HepG2 (cell line): ENCODE data around the gene GDA. TPM values are rescaled to one million over a fixed set of nuclear protein-coding genes. Genes with fewer than 3 reads are reported as not detected.

Experiments used
- ATAC-seq: fragments of 200-7000 bp; cut with Tn5 transposase; 3 replicates; pipeline ENCODE4 v1.9.1; 2020; ENCODE audit warnings: mild to moderate bottlenecking, moderate library complexity
- BruUV-seq: library from RNA; stranded (reverse); fragments of 400-500 nt; replicated peaks from 2 replicates; lab custom pipeline; 2021; lab: Mats Ljungman, UMichigan
- CTCF ChIA-PET: fragments of 300-600 bp; formaldehyde crosslinking; extraction: SDS; loops from one replicate; lab custom pipeline; 2021; ENCODE audit warnings: low total read pairs, inconsistent platforms, low intra/inter-chr PET ratio; lab: Yijun Ruan, JAX
- POLR2A ChIA-PET: fragments of 350-600 bp; sonication (Branson Sonifier 250); formaldehyde crosslinking; loops from one replicate; lab custom pipeline; 2020; ENCODE audit warnings: antibody characterized with exemption, inconsistent platforms; lab: Yijun Ruan, JAX
- DNase-seq: peaks from one replicate; pipeline ENCODE4 v3.0.0-alpha.2; 2015; ENCODE audit warnings: low spot score
- FAIRE-seq: peaks from 3 replicates; lab custom pipeline; 2011; peaks lifted over from hg19 to GRCh38; lab: Jason Lieb, UNC
- H2AFZ ChIP-seq: one replicate; pipeline ENCODE4 v1.6.1; 2011; ENCODE audit warnings: low read length, inconsistent platforms
- H3K27ac ChIP-seq: fragments of 300-600 bp; 3 replicates; pipeline ENCODE4 v1.8.0; 2011; ENCODE audit warnings: mixed run types, mild to moderate bottlenecking, mixed read lengths, low read length, inconsistent platforms; ENCODE audit not compliant: insufficient read depth; ENCODE audit errors: extremely low read length
- H3K27me3 ChIP-seq, 2 experiments: fragments of 200-600 bp in 1 of 2; 2 replicates in 1 of 2; 3 replicates in 1 of 2; pipeline versions ENCODE4 v1.6.0 to v1.8.0; 2011; ENCODE audit warnings: low read length in 2 of 2, mild to moderate bottlenecking in 2 of 2, moderate library complexity in 2 of 2, inconsistent platforms in 1 of 2; ENCODE audit not compliant: insufficient read depth in 2 of 2, control insufficient read depth in 1 of 2
- H3K36me3 ChIP-seq, 2 experiments: fragments of 200-600 bp in 1 of 2; replicated peaks in 1 of 2; 2 replicates in 1 of 2; 3 replicates in 1 of 2; pipeline versions ENCODE4 v1.5.1 to v1.8.0; 2011; ENCODE audit warnings: low read length in 2 of 2, inconsistent platforms in 1 of 2; ENCODE audit not compliant: insufficient read depth in 2 of 2, control insufficient read depth in 1 of 2
- H3K4me1 ChIP-seq: 2 replicates; pipeline ENCODE4 v1.5.1; 2012; ENCODE audit warnings: low read length, inconsistent platforms; ENCODE audit not compliant: insufficient read depth
- H3K4me2 ChIP-seq: 2 replicates; pipeline ENCODE4 v1.6.0; 2011; ENCODE audit warnings: low read depth, low read length, inconsistent platforms
- H3K4me3 ChIP-seq, 3 experiments: fragments of 200-600 bp in 1 of 3; sonication (generic), shearing (Covaris generic) in 1 of 3; replicated peaks in 1 of 3; 2 replicates each; pipeline ENCODE4 v1.5.1; 2011 to 2016; ENCODE audit warnings: low read length in 3 of 3, inconsistent platforms in 2 of 3, low read depth in 2 of 3, mild to moderate bottlenecking in 2 of 3, control low read depth in 1 of 3, mixed read lengths in 1 of 3; ENCODE audit not compliant: insufficient read depth in 1 of 3
- H3K79me2 ChIP-seq: one replicate; pipeline ENCODE4 v1.6.1; 2011; ENCODE audit warnings: low read length, inconsistent platforms; ENCODE audit not compliant: insufficient read depth
- H3K9ac ChIP-seq: 2 replicates; pipeline ENCODE4 v1.6.0; 2011; ENCODE audit warnings: mild to moderate bottlenecking, low read depth, low read length, inconsistent platforms; ENCODE audit not compliant: insufficient read depth
- H3K9me3 ChIP-seq: 2 replicates; pipeline ENCODE4 v1.5.1; 2012; ENCODE audit warnings: mild to moderate bottlenecking, low read length
- H4K20me1 ChIP-seq: 2 replicates; pipeline ENCODE4 v1.6.0; 2011; ENCODE audit warnings: inconsistent platforms, mild to moderate bottlenecking, low read length, moderate library complexity; ENCODE audit not compliant: insufficient read depth
- DNMT1 ChIP-seq: sonication (generic); formaldehyde crosslinking; IDR thresholded peaks from 2 replicates; pipeline ENCODE4 v1.5.1; 2020; ENCODE audit warnings: mild to moderate bottlenecking, missing genetic modification reagents
- DNMT3B ChIP-seq: conservative IDR thresholded peaks from 2 replicates; pipeline ENCODE4 v1.6.1; 2016; ENCODE audit warnings: missing biosample characterization, control low read depth
- FOXK1 ChIP-seq: sonication (generic); formaldehyde crosslinking; IDR thresholded peaks from 2 replicates; pipeline ENCODE4 v1.4.0; 2020; ENCODE audit warnings: low read depth, missing genetic modification reagents, borderline replicate concordance
- GABPA ChIP-seq, 2 experiments: IDR thresholded peaks; 2 replicates each; pipeline ENCODE4 v1.6.1; 2011 to 2016; ENCODE audit warnings: low read depth in 2 of 2, low read length in 1 of 2, missing biosample characterization in 1 of 2, missing genetic modification characterization in 1 of 2
- NFKBIZ ChIP-seq: IDR thresholded peaks from 2 replicates; pipeline ENCODE4 v1.6.1; 2018; ENCODE audit warnings: missing genetic modification reagents, missing compliant biosample characterization
- RNF219 ChIP-seq: sonication (generic); formaldehyde crosslinking; IDR thresholded peaks from 2 replicates; pipeline ENCODE4 v1.5.0; 2020; ENCODE audit warnings: mild to moderate bottlenecking, missing genetic modification reagents
- SP5 ChIP-seq: IDR thresholded peaks from 2 replicates; pipeline ENCODE4 v1.6.1; 2016; ENCODE audit warnings: low read depth, borderline replicate concordance
- ZBTB1 ChIP-seq: sonication (generic); formaldehyde crosslinking; IDR thresholded peaks from 2 replicates; pipeline ENCODE4 v1.4.0; 2020; ENCODE audit warnings: missing genetic modification reagents, borderline replicate concordance
- ZBTB10 ChIP-seq: sonication (generic); formaldehyde crosslinking; IDR thresholded peaks from 2 replicates; pipeline ENCODE4 v1.4.0; 2020; ENCODE audit warnings: missing genetic modification reagents, borderline replicate concordance
- ZFY ChIP-seq: sonication (generic); formaldehyde crosslinking; IDR thresholded peaks from 2 replicates; pipeline ENCODE4 v1.4.0; 2020; ENCODE audit warnings: missing genetic modification reagents
- WGBS: methylation state at CpG from one replicate; pipeline ENCODE4 v1.1.6; 2017; ENCODE audit warnings: low lambda C conversion rate; 5-methylcytosine and 5-hydroxymethylcytosine counted together
- in situ Hi-C: cut with HindIII; loops from 2 replicates; pipeline ENCODE4 v1.10.0; 2017; ENCODE audit warnings: low pct_unique_long_range_greater_than_20kb; ENCODE audit not compliant: extremely low pct_ligation_motif_present
- intact Hi-C: fragments of 100-400 bp; cut with micrococcal nuclease; formaldehyde crosslinking; loops from one replicate; pipeline ENCODE4 v1.10.0; 2022; ENCODE audit not compliant: unreplicated experiment
- polyA plus RNA-seq, 8 experiments: library from polyadenylated mRNA; depleted of rRNA in 3 of 8; stranded (reverse) in 7 of 8; unstranded in 1 of 8; fragments of >200 nt; fragmentation: Illumina TruSeq in 4 of 8; extraction: Trizol in 4 of 8; gene quantifications; 2 replicates each; pipeline versions ENCODE4 v1.2.1 to v1.2.3, GENCODE V29; 2011 to 2016; ENCODE audit warnings: low read depth in 4 of 8, missing spikeins in 1 of 8, mixed read lengths in 1 of 8; ENCODE audit not compliant: insufficient read depth in 1 of 8
- total RNA-seq, 5 experiments: library from RNA; depleted of rRNA; stranded (reverse); fragments of >200 nt; fragmentation: Illumina TruSeq; extraction: Trizol; gene quantifications; 2 replicates each; pipeline ENCODE4 v1.2.3, GENCODE V29; 2016; ENCODE audit warnings: low read depth in 1 of 5
- TF ChIP-seq, protein P1 (sequence below): IDR thresholded peaks from 2 replicates; pipeline ENCODE4 v1.6.1; 2016; ENCODE audit warnings: missing biosample characterization, missing genetic modification reagents, low read depth
- TF ChIP-seq, protein P2 (sequence below): IDR thresholded peaks from 2 replicates; pipeline ENCODE4 v1.6.1; 2018; ENCODE audit warnings: missing genetic modification reagents, mild to moderate bottlenecking, missing compliant biosample characterization

The GDA gene
- total and polyA plus RNA-seq, 2 of the 13 experiments (the other 11 are each of a cell fraction or from before 2014, with no cell fraction given): 0.15 to 0.99 TPM

DNA sequence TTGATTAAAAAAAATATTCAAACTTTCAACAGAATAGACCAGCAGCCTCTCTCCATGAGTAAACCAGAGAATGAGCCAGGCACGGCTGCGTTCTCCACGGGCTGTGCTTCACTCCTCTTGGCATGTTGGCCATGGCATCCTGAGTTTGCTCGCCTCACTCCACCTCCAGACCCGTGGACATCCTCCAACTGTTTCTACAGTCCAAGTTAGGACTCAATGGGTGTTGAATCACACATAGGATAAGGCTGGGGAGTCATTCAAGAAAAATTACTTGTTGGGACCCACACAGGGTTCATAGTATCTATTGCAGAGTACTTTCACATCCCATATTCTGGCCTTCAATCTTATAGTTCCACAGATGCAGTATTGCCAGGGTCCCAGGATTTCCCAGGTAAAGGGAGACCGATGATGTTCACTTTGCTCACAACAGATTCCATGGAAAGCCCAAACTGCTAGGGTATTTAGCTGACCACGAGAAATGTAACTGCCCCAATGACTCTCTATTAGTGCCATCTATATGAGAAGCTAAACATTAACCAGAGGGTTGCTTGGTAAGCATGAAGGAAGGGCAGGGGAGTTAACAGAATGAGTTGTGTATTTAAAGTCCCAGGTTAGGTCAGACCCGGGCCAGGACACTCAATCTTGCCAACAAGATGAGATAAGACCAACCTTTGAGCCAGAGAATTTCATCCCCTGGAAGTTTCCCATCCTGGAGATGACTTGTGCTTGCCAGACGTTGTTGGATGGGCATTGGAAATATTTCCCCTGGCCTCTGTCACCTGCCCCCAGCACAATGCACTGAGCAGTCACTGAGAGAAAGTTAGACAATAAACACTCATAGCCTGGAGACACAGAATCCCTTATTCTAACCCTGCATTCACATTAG lies 19.7 kb upstream of the GDA start:
- Histone ChIP-seq H3K9me3 (no peaks in the 10 kb centered on the region), H3K4me3 (peak overlapping the region in 2 of 3 experiments; percentile 8 to 35; a peak in 2 of 6 replicates), H3K79me2 (no peaks in the 10 kb centered on the region), H3K9ac (peak overlapping the region; percentile 12; the same call in 1 of the 2 replicates), H3K27ac (peak overlapping the region; percentile 65), H4K20me1 (no peaks in the 10 kb centered on the region), H3K4me1 (peaks cover 72% of the 10 kb centered on the region), H3K36me3 (no peaks in the 10 kb centered on the region), H3K27me3 (no peaks in the 10 kb centered on the region), H3K4me2 (peak overlapping the region; percentile 56), H2AFZ (no peak overlapping the region)
- in situ Hi-C loops (loop anchor here (25.0 kb wide), 1 partner anchor 92 kb away; no protein-coding TSS in a partner anchor), intact Hi-C loops (loop anchor here (10.0 kb wide), 1 partner anchor 695 kb away; no protein-coding TSS in a partner anchor)
- 26% methylated on average over 8 of the region's 9 CpGs for WGBS
- peak; percentile 91 for DNase-seq
- ATAC-seq: peak; percentile 98
- peak; percentile 89 for FAIRE-seq
- BruUV-seq: no TSS peak
- POLR2A ChIA-PET: interaction anchor here (0.8 to 1.4 kb wide), 4 partner anchors 10 to 236 kb away, joined by 3 to 4 read pairs (median 4); partner anchors contain the start of genes ABHD17B and C9orf85
- CTCF ChIA-PET: no interaction called here
- TF ChIP-seq ZBTB10 (CRISPR knock-in tag) (no peak), FOXK1 (CRISPR knock-in tag) (peak; percentile 74; the same call in 1 of the 2 replicates), DNMT1 (no peak), GABPA (IDR thresholded peaks at IDR 0.05; ENCODE audit: low read depth, low read length) (no peak), GABPA (CRISPR knock-in tag; IDR thresholded peaks at IDR 0.05; ENCODE audit: low read depth) (0 out of 2 replicates have a peak, but pooled peaks have one; percentile 35), ZBTB1 (CRISPR knock-in tag) (no peak), DNMT3B (CRISPR knock-in tag) (no peak), SP5 (CRISPR knock-in tag) (no peak), RNF219 (CRISPR knock-in tag) (peak; percentile 34; the same call in 1 of the 2 replicates), NFKBIZ (CRISPR knock-in tag) (peak; percentile 69; the same call in 1 of the 2 replicates), ZFY (peak; percentile 27; the same call in 1 of the 2 replicates)
- TF ChIP-seq, protein P1, sequence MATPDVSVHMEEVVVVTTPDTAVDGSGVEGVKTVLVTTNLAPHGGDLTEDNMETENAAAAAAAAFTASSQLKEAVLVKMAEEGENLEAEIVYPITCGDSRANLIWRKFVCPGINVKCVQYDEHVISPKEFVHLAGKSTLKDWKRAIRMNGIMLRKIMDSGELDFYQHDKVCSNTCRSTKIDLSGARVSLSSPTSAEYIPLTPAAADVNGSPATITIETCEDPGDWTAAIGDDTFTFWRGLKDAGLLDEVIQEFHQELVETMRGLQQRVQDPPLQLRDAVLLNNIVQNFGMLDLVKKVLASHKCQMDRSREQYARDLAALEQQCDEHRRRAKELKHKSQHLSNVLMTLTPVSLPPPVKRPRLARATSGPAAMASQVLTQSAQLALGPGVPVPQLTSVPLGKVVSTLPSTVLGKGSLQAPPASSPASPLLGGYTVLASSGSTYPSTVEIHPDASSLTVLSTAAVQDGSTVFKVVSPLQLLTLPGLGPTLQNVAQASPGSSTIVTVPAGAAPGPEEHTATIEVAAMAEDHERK (CRISPR knock-in tag): no peak
- TF ChIP-seq, protein P2, sequence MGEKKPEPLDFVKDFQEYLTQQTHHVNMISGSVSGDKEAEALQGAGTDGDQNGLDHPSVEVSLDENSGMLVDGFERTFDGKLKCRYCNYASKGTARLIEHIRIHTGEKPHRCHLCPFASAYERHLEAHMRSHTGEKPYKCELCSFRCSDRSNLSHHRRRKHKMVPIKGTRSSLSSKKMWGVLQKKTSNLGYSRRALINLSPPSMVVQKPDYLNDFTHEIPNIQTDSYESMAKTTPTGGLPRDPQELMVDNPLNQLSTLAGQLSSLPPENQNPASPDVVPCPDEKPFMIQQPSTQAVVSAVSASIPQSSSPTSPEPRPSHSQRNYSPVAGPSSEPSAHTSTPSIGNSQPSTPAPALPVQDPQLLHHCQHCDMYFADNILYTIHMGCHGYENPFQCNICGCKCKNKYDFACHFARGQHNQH (CRISPR knock-in tag): peak; percentile 66
